Tongue (tissue), 2 donors: ENCODE data around the gene MORC4. TPM values are rescaled to one million over a fixed set of nuclear protein-coding genes. Genes with fewer than 3 reads are reported as not detected.

Experiments
- DNase-seq: peaks from one replicate; pipeline ENCODE4 v3.0.0-alpha.2; 2015
- total RNA-seq: library from RNA; depleted of rRNA; stranded (reverse); fragments of >200 nt; gene quantifications from one replicate; pipeline ENCODE4 v1.2.3, GENCODE V29; 2014

The MORC4 gene
- total RNA-seq, 1 donor from 2014 or later = 60.0 TPM

- no peak for DNase-seq
These were observed 94.8 kb downstream of the MORC4 start for GRCh38 chrX:106905064-106905708.

GRCh38 chrX:106903856-106904528, 96.0 kb downstream of the MORC4 start:
- no peak for DNase-seq

GRCh38 chrX:106903291-106903824, 96.7 kb downstream of the MORC4 start, which contains the start of gene RIPPLY1:
RIPPLY1 (minus strand) TSS chrX:106903341; CDS start chrX:106903287, 54 bp downstream.
- no peak for DNase-seq

GRCh38 chrX:106902684-106903083, 97.3 kb downstream of the MORC4 start:
- no peak for DNase-seq

GRCh38 chrX:106901781-106902219, 98.2 kb downstream of the MORC4 start:
- no peak for DNase-seq

- DNase-seq = no peak
These were observed 98.7 kb downstream of the MORC4 start for GRCh38 chrX:106901341-106901740.

- DNase-seq = no peak
These were observed 100.2 kb downstream of the MORC4 start for GRCh38 chrX:106899841-106900240.

GRCh38 chrX:106899276-106899675, 100.7 kb downstream of the MORC4 start:
- DNase-seq = no peak

GRCh38 chrX:106898462-106898861, 101.5 kb downstream of the MORC4 start:
- peak; percentile 27 for DNase-seq

GRCh38 chrX:106897259-106897658, 102.8 kb downstream of the MORC4 start:
- no peak for DNase-seq

- peak; percentile 30 for DNase-seq
These were observed 105.0 kb downstream of the MORC4 start for GRCh38 chrX:106894978-106895452.

GRCh38 chrX:106894392-106894909, 105.6 kb downstream of the MORC4 start:
- peak; percentile 74 for DNase-seq

GRCh38 chrX:106891762-106892460, 108.1 kb downstream of the MORC4 start:
- DNase-seq = peak; percentile 46

Other genes starting within 250 kb of the MORC4 start
- gene TBC1D8B, start 197.5 kb downstream of the MORC4 start, total RNA-seq = 13.0 TPM
- gene RIPPLY1, start 96.9 kb downstream of the MORC4 start, total RNA-seq = not detected
- gene CLDN2, start 79.8 kb downstream of the MORC4 start, total RNA-seq = 1.3 TPM
- gene RBM41, start 118.6 kb upstream of the MORC4 start, total RNA-seq = 26.5 TPM
- 1.1 TPM for gene NUP62CL, start 206.2 kb upstream of the MORC4 start, total RNA-seq
- gene DNAAF6, start 206.4 kb upstream of the MORC4 start, total RNA-seq = not detected